PC-3 (cell line): ENCODE data around the gene CCDC71L. TPM values are rescaled to one million over a fixed set of nuclear protein-coding genes. Genes with fewer than 3 reads are reported as not detected.
A peak's percentile ranks its signal among the peaks of the same experiment; 100 is the strongest.

Experiments
- ATAC-seq: fragments of 200-7000 bp; cut with Tn5 transposase; 2 replicates; pipeline ENCODE4 v1.9.1; 2020; ENCODE audit warnings: mild to moderate bottlenecking, moderate library complexity
- BruUV-seq: library from RNA; stranded (reverse); fragments of 400-500 nt; replicated peaks from 2 replicates; lab custom pipeline; 2021; lab: Mats Ljungman, UMichigan
- CTCF ChIA-PET: fragments of 300-600 bp; sonication (Branson Sonifier 250); formaldehyde crosslinking; loops from one replicate; lab custom pipeline; 2022; ENCODE audit warnings: antibody characterized with exemption; lab: Charles Lee
- POLR2A ChIA-PET: fragments of 300-600 bp; sonication (Branson Sonifier 250); formaldehyde crosslinking; loops from one replicate; lab custom pipeline; 2022; ENCODE audit warnings: antibody characterized with exemption; ENCODE audit not compliant: unreplicated experiment; lab: Charles Lee
- DNase-seq: peaks from one replicate; pipeline ENCODE4 v3.0.0-alpha.2; 2015
- H2AFZ ChIP-seq: fragments of 300-600 bp; sonication (generic); 2 replicates; pipeline ENCODE4 v1.6.0; 2016; ENCODE audit warnings: antibody characterized with exemption, low read length
- H3F3A ChIP-seq: fragments of 300-600 bp; sonication (generic); one replicate; pipeline ENCODE4 v1.6.0; 2017; ENCODE audit warnings: antibody characterized with exemption, low read length, control low read depth, mild to moderate bottlenecking; ENCODE audit not compliant: unreplicated experiment
- H3K27ac ChIP-seq: fragments of 300-600 bp; sonication (generic); 2 replicates; pipeline ENCODE4 v1.5.1; 2016; ENCODE audit warnings: mild to moderate bottlenecking, low read length
- H3K27me3 ChIP-seq: fragments of 300-600 bp; sonication (generic); 2 replicates; pipeline ENCODE4 v1.6.1; 2016; ENCODE audit warnings: low read length, mixed read lengths
- H3K36me3 ChIP-seq: fragments of 300-600 bp; sonication (generic); 2 replicates; pipeline ENCODE4 v1.6.1; 2016; ENCODE audit warnings: low read depth, mixed run types, low read length, mixed read lengths
- H3K4me1 ChIP-seq: fragments of 300-600 bp; sonication (generic); 2 replicates; pipeline ENCODE4 v1.5.1; 2016; ENCODE audit warnings: low read length; ENCODE audit not compliant: insufficient read depth
- H3K4me2 ChIP-seq: fragments of 300-600 bp; sonication (generic); 2 replicates; pipeline ENCODE4 v1.6.0; 2016; ENCODE audit warnings: low read length
- H3K4me3 ChIP-seq: fragments of 300-600 bp; sonication (generic); 2 replicates; pipeline ENCODE4 v1.5.1; 2016; ENCODE audit warnings: mild to moderate bottlenecking, low read length, mixed read lengths
- H3K79me2 ChIP-seq: fragments of 300-600 bp; sonication (generic); 2 replicates; pipeline ENCODE4 v1.6.1; 2017; ENCODE audit warnings: low read length, mixed read lengths
- H3K9ac ChIP-seq: fragments of 300-600 bp; sonication (generic); 2 replicates; pipeline ENCODE4 v1.6.0; 2016; ENCODE audit warnings: mild to moderate bottlenecking, low read length
- H3K9me2 ChIP-seq: fragments of 300-600 bp; sonication (generic); replicated peaks from 2 replicates; pipeline ENCODE4 v1.6.1; 2016; ENCODE audit warnings: mixed run types, low read length, mixed read lengths
- H3K9me3 ChIP-seq: fragments of 300-600 bp; sonication (generic); 2 replicates; pipeline ENCODE4 v1.6.1; 2016; ENCODE audit warnings: low read length, mixed read lengths
- H4K20me1 ChIP-seq: fragments of 300-600 bp; sonication (generic); 2 replicates; pipeline ENCODE4 v1.6.1; 2016; ENCODE audit warnings: low read length, mixed read lengths
- CTCF ChIP-seq: fragments of 300-600 bp; sonication (generic); conservative IDR thresholded peaks from 2 replicates; pipeline ENCODE4 v1.5.1; 2017; ENCODE audit warnings: antibody characterized with exemption, low read depth, mild to moderate bottlenecking, low read length
- EZH2 ChIP-seq: fragments of 300-600 bp; sonication (generic); IDR thresholded peaks from one replicate; pipeline ENCODE4 v1.6.1; 2017; ENCODE audit warnings: antibody characterized with exemption, mild to moderate bottlenecking, low read length; ENCODE audit not compliant: unreplicated experiment
- EZH2phosphoT487 ChIP-seq: fragments of 300-600 bp; sonication (generic); IDR thresholded peaks from 2 replicates; pipeline ENCODE4 v1.6.1; 2018; ENCODE audit warnings: mild to moderate bottlenecking, antibody characterized with exemption, low read length, borderline replicate concordance
- intact Hi-C: fragments of 100-400 bp; cut with micrococcal nuclease; formaldehyde crosslinking; loops from 2 replicates; pipeline ENCODE4 v1.9.0; 2023
- total RNA-seq: library from RNA; depleted of rRNA; stranded (reverse); fragments of >200 nt; gene quantifications from 2 replicates; pipeline ENCODE4 v1.2.3, GENCODE V29; 2014

The CCDC71L gene
- total RNA-seq, 1 experiment from 2014 or later = 28.6 TPM

- POLR2A ChIA-PET = no interaction called here
- H3K79me2 ChIP-seq = peaks cover 6% of the 10 kb centered on the region
- ATAC-seq = no peak
- peaks cover 7% of the 10 kb centered on the region for H3F3A ChIP-seq
- intact Hi-C loops = no loop called here
- CTCF ChIA-PET = interaction anchor here (0.6 kb wide), 1 partner anchor 72 kb away, joined by 3 read pairs; no protein-coding TSS in a partner anchor
- DNase-seq = no peak
- H3K9me2 ChIP-seq = no peaks in the 10 kb centered on the region
- no peak overlapping the region for H3K27ac ChIP-seq
- peaks cover 11% of the 10 kb centered on the region for H3K4me1 ChIP-seq
- H3K4me3 ChIP-seq = no peak overlapping the region
- no peaks in the 10 kb centered on the region for H4K20me1 ChIP-seq
- BruUV-seq = no TSS peak
- H3K9ac ChIP-seq = no peak overlapping the region
- no peak overlapping the region for H2AFZ ChIP-seq
- H3K27me3 ChIP-seq = no peaks in the 10 kb centered on the region
- H3K4me2 ChIP-seq = no peak overlapping the region
- TF ChIP-seq EZH2 (no peak), EZH2phosphoT487 (no peak), CTCF (no peak)
- no peaks in the 10 kb centered on the region for H3K9me3 ChIP-seq
- H3K36me3 ChIP-seq = no peaks in the 10 kb centered on the region
Observed at GRCh38 chr7:106664343-106664742, 3.4 kb upstream of the CCDC71L start.

GRCh38 chr7:106659963-106660861 is 746 bp downstream of the CCDC71L start:
- H3K27ac ChIP-seq = peak overlapping the region; percentile 38
- no peaks in the 10 kb centered on the region for H3K27me3 ChIP-seq
- peaks cover 17% of the 10 kb centered on the region for H3K79me2 ChIP-seq
- no TSS peak for BruUV-seq
- ChIA-PET POLR2A (interaction anchor here (0.7 kb wide), 1 partner anchor 483 kb away, joined by 3 read pairs; no protein-coding TSS in a partner anchor), CTCF (interaction anchor here (0.6 to 3.8 kb wide), 8 partner anchors 37 to 509 kb away, joined by 3 to 50 read pairs (median 6); partner anchors contain the start of gene HBP1)
- no peaks in the 10 kb centered on the region for H3K36me3 ChIP-seq
- DNase-seq (peak; percentile 79), ATAC-seq (peak; percentile 66)
- no peaks in the 10 kb centered on the region for H3K9me3 ChIP-seq
- intact Hi-C loops = loop anchor here (1.0 to 2.0 kb wide), 5 partner anchors 35 to 484 kb away; no protein-coding TSS in a partner anchor
- peaks cover 8% of the 10 kb centered on the region; the same call in 1 of the 2 replicates for H3K4me1 ChIP-seq
- peaks cover 7% of the 10 kb centered on the region for H3F3A ChIP-seq
- H2AFZ ChIP-seq = peak overlapping the region; percentile 75
- no peaks in the 10 kb centered on the region for H4K20me1 ChIP-seq
- no peak for TF ChIP-seq EZH2phosphoT487
- peak; percentile 80 for TF ChIP-seq CTCF
- no peaks in the 10 kb centered on the region for H3K9me2 ChIP-seq
- H3K4me2 ChIP-seq = peak overlapping the region; percentile 92
- H3K9ac ChIP-seq = peak overlapping the region; percentile 79
- H3K4me3 ChIP-seq = peak overlapping the region; percentile 88
